Amygdala (tissue), 56 donors: ENCODE results near the gene CHST4.
"Not testable (repeated sequence)": the region's sequence is repeated elsewhere in the genome, so short reads cannot be mapped to it uniquely, and the experiment has no call there.

Experiments used
- DNase-seq, 56 donors: peaks; one replicate each; lab custom pipeline; 2025; lab: John Stamatoyannopoulos, UW

Gene CHST4

DNA sequence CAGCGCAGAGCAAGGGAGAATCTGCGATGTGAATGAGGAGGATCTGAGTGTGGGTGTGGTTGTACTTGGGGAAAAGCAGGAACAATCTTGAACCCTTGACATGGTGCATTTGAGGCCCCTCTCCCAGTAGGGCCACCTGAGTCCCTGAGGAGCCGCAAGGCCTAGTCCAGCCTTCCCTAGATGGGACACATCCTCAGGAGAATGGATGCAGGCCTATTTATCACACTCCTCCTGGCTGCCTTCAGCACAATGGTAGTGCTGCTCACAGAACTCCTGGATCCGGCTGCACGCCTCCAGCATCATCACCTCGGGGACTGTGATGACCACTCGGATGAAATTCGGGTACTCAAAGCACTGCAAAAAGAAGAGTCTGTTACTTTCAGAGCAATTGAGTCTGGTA, 41.7 kb downstream of the CHST4 start:
- no peak for DNase-seq

DNA sequence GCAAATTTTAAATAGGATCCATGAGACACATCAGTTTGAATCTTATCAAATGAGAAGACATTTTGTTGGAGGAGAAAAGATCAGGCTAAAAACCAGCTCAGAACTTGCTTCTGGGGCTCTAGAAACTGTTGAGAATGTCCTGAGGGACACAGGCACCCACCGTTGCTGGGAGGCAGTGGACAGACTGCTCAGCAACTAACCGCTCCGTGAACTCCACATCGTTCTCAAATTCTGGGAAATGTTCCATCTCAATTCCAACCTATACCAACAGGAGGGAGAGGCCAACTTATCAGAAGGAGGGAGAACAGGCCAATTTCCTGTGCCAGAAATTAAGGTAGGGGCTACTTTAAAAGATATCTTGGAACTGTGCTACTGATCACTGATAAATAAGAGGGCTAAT, 42.3 kb downstream of the CHST4 start:
- no peak for DNase-seq

GRCh38 chr16:71569621-71570020, 43.4 kb downstream of the CHST4 start:
- no peak for DNase-seq

- DNase-seq, result no peak
Observed at GRCh38 chr16:71570144-71570543, 43.9 kb downstream of the CHST4 start.

DNA sequence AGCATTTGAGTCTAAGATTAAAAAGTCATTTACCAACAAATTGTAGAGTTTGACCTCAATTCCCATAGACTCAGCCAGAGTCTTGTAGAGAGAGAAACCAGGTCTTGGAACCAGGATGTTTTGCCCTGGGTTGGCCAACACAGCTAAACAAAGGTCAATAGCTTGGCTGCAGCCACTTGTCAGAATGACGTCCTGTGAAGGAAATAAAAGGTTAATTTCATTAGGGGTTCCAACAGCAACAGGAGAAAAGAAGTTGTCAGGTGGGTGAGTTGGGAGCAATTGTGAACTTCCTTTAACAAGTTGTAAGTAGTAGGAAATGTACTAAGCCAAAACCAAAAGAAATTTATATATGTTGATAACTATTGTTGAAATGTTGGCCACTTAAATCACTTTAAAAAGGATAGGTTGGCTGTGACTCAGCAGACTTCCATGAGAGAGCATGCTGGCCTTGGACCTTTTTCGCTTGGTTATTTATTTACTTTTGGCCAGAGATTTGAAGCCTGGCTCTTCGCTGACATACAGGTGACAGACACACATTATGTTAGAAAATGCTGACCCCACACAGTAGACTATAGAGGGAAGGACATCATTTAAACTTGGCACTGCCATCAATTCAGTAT, 46.4 kb downstream of the CHST4 start:
- DNase-seq, result no peak

GRCh38 chr16:71573387-71574094, 47.3 kb downstream of the CHST4 start:
- DNase-seq, result no peak

- no peak for DNase-seq
Observed at GRCh38 chr16:71574702-71575101, 48.5 kb downstream of the CHST4 start.

DNA sequence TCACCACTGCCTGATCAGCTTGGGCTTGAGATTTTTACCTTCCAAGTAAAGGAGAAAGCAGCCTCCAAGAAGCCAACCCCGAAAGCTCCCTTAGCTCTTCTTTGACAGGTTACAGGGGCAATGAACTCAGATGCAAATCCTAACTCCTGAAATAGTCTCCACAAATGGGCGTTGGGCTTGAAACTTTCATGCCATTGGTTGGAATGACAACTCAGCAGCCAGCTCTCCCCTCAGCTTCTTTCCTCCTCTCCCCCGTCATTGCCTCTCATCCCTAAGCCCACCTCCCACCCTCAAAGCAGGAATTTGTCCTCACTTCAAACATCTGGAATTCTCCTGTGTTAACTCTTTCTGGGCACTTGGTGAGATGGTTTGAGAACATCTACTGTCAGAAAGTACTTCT, 50.7 kb downstream of the CHST4 start, which contains the start of gene TAT:
TAT (minus strand) TSS at position 122 of the 400 bp plus-strand sequence. CDS start 677 bp downstream, outside the sequence.
- no peak for DNase-seq

DNA sequence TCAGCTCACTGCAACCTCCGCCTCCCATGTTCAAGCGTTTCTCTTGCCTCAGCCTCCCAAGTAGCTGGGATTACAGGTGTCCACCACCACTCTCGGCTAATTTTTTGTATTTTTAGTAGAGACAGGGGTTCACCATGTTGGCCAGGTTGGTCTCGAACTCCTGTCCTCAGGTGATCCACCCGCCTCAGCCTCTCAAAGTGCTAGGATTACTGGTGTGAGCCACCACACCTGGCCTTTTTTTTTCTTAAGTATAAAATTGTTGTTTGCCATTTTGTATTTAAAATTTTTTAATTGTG, 56.3 kb downstream of the CHST4 start:
- not testable (repeated sequence) for DNase-seq

DNA sequence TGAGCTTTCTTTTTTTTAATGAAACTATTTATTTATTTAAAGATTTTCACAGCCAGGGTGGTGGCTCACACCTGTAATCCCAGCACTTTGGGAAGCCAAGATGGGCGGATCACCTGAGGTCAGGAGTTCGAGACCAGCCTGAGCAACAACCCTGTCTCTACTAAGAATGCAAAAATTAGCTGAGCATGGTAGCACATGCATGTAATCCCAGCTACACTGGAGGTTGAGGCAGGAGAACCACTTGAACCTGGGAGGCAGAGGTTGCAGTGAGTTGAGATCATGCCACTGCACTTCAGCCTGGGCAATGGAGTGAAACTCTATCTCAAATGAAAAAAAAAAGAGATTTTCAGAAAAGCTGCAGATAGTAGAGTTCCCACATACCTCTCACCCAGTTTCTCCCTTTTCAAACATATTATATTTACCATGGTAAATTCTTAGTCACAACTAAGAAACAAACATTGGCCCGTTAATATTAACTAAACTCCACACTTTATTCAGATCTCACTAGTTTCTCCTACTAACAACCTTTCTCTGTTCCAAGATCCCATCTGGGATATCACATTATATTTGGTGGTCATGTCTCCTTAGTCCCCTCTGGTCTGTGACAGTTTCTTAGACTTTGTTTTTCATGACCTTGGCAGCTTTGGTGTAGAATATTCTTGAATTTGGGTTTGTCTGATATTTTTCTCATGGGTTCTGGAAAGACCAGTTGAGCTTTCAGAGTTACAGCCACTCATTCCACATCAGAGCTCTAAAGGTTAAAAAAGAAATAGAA, 58.5 kb downstream of the CHST4 start:
- DNase-seq, result no peak

DNA sequence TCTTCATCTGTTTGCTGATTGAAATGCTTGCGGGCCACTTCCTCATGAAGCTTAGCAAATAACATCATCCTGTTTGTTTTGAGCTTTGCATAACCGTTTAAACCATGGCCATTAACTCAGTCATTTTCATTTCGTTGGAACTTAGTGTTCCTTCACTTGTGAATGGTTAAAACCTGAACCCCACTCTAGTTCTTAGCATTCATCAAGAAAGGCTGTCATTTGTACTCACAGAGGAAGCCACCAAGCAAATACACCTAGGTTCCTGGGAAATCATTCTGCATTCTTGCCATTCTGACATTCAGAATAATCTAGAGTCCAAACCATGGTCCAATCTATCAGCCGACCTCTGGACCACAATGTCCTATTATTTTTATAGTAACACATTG, 59.1 kb downstream of the CHST4 start:
- no peak for DNase-seq
